Activated gamma-delta T cell (primary cell): ENCODE results near the gene C10orf62.

Source experiments
- DNase-seq: peaks from one replicate; lab custom pipeline; 2025; lab: John Stamatoyannopoulos, UW

Gene C10orf62

GRCh38 chr10:97584798-97585438, 4.6 kb upstream of the C10orf62 start:
- no peak for DNase-seq

GRCh38 chr10:97585439-97585811, 4.1 kb upstream of the C10orf62 start:
- no peak for DNase-seq

- no peak for DNase-seq
These were observed 2.3 kb upstream of the C10orf62 start for GRCh38 chr10:97587183-97587582.

GRCh38 chr10:97590082-97590747, 694 bp downstream of the C10orf62 start:
- DNase-seq = no peak

- DNase-seq = no peak
These were observed 1.4 kb downstream of the C10orf62 start for GRCh38 chr10:97590748-97591495.

GRCh38 chr10:97593421-97593820, 3.9 kb downstream of the C10orf62 start:
- no peak for DNase-seq

- DNase-seq = no peak
These were observed 6.9 kb downstream of the C10orf62 start for GRCh38 chr10:97596101-97597082.

- no peak for DNase-seq
These were observed 8.3 kb downstream of the C10orf62 start for GRCh38 chr10:97597778-97598177.

GRCh38 chr10:97598407-97599271, 9.1 kb downstream of the C10orf62 start:
- no peak for DNase-seq

GRCh38 chr10:97599272-97599619, 9.7 kb downstream of the C10orf62 start:
- DNase-seq = no peak

GRCh38 chr10:97600616-97601015, 11.1 kb downstream of the C10orf62 start:
- no peak for DNase-seq

GRCh38 chr10:97601268-97602215, 12.0 kb downstream of the C10orf62 start:
- DNase-seq = no peak

- no peak for DNase-seq
These were observed 17.6 kb downstream of the C10orf62 start for GRCh38 chr10:97607095-97607636.

- no peak for DNase-seq
These were observed 19.6 kb downstream of the C10orf62 start for GRCh38 chr10:97608991-97609561.

- DNase-seq = no peak
These were observed 22.0 kb downstream of the C10orf62 start for GRCh38 chr10:97611473-97611872.

GRCh38 chr10:97612386-97612785, 22.9 kb downstream of the C10orf62 start:
- DNase-seq = no peak

GRCh38 chr10:97618285-97618684, 28.8 kb downstream of the C10orf62 start:
- DNase-seq = no peak

GRCh38 chr10:97618733-97619132, 29.2 kb downstream of the C10orf62 start:
- DNase-seq = no peak

GRCh38 chr10:97623277-97623676, 33.8 kb downstream of the C10orf62 start:
- no peak for DNase-seq
